ENCODE measurements around the gene AHNAK. TPM values are rescaled to one million over a fixed set of nuclear protein-coding genes. Genes with fewer than 3 reads are reported as not detected.

The AHNAK gene
- total and polyA plus RNA-seq, 2 donors (not counting 3 experiments of a cell fraction or from before 2014, with no cell fraction given) = 35.2 to 436 TPM

GRCh38 chr11:62416596-62416995 lies 130.0 kb downstream of the AHNAK start:
- Histone ChIP-seq H3K4me3 (replicated peaks in 1 of 3; ENCODE audit: insufficient read depth in 1 of 3, low read depth in 1 of 3, low read length in 3 of 3) (no peak overlapping the region), H3K27me3 (ENCODE audit: control insufficient read depth in 2 of 2, insufficient read depth in 2 of 2, low read length in 2 of 2) (peaks cover 1 to 2% of the 10 kb centered on the region in 2 experiments), H3K27ac (ENCODE audit: insufficient read depth, low read depth, low read length) (no peak overlapping the region), H2AFZ (ENCODE audit: low read depth, low read length) (no peak overlapping the region), H3K9me1 (replicated peaks; ENCODE audit: control insufficient read depth, extremely low read depth, insufficient read depth, low read length) (no peaks in the 10 kb centered on the region), H3K79me2 (ENCODE audit: control insufficient read depth, insufficient read depth, low read length) (no peaks in the 10 kb centered on the region), H3K9me3 (replicated peaks; ENCODE audit: control insufficient read depth, insufficient read depth, low read length) (no peaks in the 10 kb centered on the region), H3K4me1 (ENCODE audit: control insufficient read depth, extremely low read depth, insufficient read depth, low read length) (no peaks in the 10 kb centered on the region), H4K20me1 (replicated peaks; ENCODE audit: control insufficient read depth, extremely low read depth, insufficient read depth, low read length) (no peaks in the 10 kb centered on the region), H3K4me2 (ENCODE audit: insufficient read depth, low read length) (no peak overlapping the region), H3K9ac (replicated peaks; ENCODE audit: extremely low read depth, insufficient read depth, low read length) (no peak overlapping the region), H3K36me3 (ENCODE audit: control insufficient read depth in 2 of 2, extremely low read depth in 1 of 2, insufficient read depth in 2 of 2, low read length in 2 of 2) (no peaks in the 10 kb centered on the region)
- FAIRE-seq (no peak), DNase-seq (ENCODE audit: low read depth, low spot score) (no peak)
- no peak for TF ChIP-seq EZH2 (IDR thresholded peaks at IDR 0.05; ENCODE audit: borderline replicate concordance, low read depth, low read length, severe bottlenecking)
- TF ChIP-seq MYC (IDR thresholded peaks at IDR 0.05; ENCODE audit: low read depth, low read length) = no peak
- TF ChIP-seq CTCF (IDR thresholded peaks at IDR 0.05; ENCODE audit: extremely low read depth in 1 of 2, insufficient read depth in 1 of 2, low read depth in 1 of 2, low read length in 2 of 2) = no peak
- no peak for TF ChIP-seq FOS (IDR thresholded peaks at IDR 0.05; ENCODE audit: borderline replicate concordance, insufficient read depth, low read length)
- TF ChIP-seq JUN (IDR thresholded peaks at IDR 0.05; ENCODE audit: borderline replicate concordance, insufficient read depth, insufficient read length, low read depth) = no peak
- no peak for TF ChIP-seq POLR2A (IDR thresholded peaks at IDR 0.05; ENCODE audit: low read depth, low read length)
- TF ChIP-seq POLR2AphosphoS5 (IDR thresholded peaks at IDR 0.05; ENCODE audit: insufficient read depth, low read depth, low read length) = no peak
- TF ChIP-seq, protein P1, sequence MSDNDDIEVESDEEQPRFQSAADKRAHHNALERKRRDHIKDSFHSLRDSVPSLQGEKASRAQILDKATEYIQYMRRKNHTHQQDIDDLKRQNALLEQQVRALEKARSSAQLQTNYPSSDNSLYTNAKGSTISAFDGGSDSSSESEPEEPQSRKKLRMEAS (IDR thresholded peaks at IDR 0.05; ENCODE audit: insufficient read depth, insufficient read length) = no peak
- no peak for TF ChIP-seq GATA2 (IDR thresholded peaks at IDR 0.05; ENCODE audit: insufficient read depth, insufficient read length, low read depth, low read length)
- ChIA-PET POLR2A (no interaction called here), CTCF (interaction anchor here (1.0 kb wide), 1 partner anchor 126 kb away, joined by 3 read pairs; no protein-coding TSS in a partner anchor)
- intact Hi-C loops (cut with micrococcal nuclease) (no loop called here), dilution Hi-C loops (cut with MboI; ENCODE audit: extremely low pct_ligation_motif_present, low sequenced_read_pairs) (no loop called here)
- BruUV-seq (replicated peaks) = no TSS peak
